Ovary (tissue), 9 donors: ENCODE data around the gene CCSER2. TPM values are rescaled to one million over a fixed set of nuclear protein-coding genes. Genes with fewer than 3 reads are reported as not detected.
A peak's percentile ranks its signal among the peaks of the same experiment; 100 is the strongest.

Experiments
- DNase-seq, 5 donors: peaks; one replicate each; pipeline ENCODE4 v3.0.0-alpha.2; 2019 to 2020
- H3K27ac ChIP-seq, 2 donors: fragments of 200-600 bp; one replicate each; pipeline versions ENCODE4 v1.5.1 to v1.8.0; 2019 to 2022
- H3K27me3 ChIP-seq: fragments of 200-600 bp; one replicate; pipeline ENCODE4 v1.8.0; 2022
- H3K36me3 ChIP-seq: fragments of 200-600 bp; sonication (generic); one replicate; pipeline ENCODE4 v1.5.1; 2019
- H3K4me1 ChIP-seq: one replicate; pipeline ENCODE4 v1.8.1; 2013; ENCODE audit warnings: mild to moderate bottlenecking, moderate library complexity; ENCODE audit not compliant: insufficient read depth
- H3K4me3 ChIP-seq: fragments of 200-600 bp; sonication (generic); one replicate; pipeline ENCODE4 v1.5.1; 2017
- H3K9me3 ChIP-seq, 2 donors: fragments of 200-600 bp in 1 of 2; sonication (generic) in 1 of 2; one replicate each; pipeline versions ENCODE4 v1.5.1 to v1.8.1; 2013 to 2019; ENCODE audit warnings: mild to moderate bottlenecking in 1 of 2, moderate library complexity in 1 of 2
- EP300 ChIP-seq: sonication (generic); formaldehyde crosslinking; IDR thresholded peaks from one replicate; pipeline ENCODE4 v1.6.1; 2017; ENCODE audit warnings: antibody characterized with exemption
- POLR2A ChIP-seq: fragments of 450-650 bp; IDR thresholded peaks from one replicate; pipeline ENCODE4 v1.6.1; 2017; ENCODE audit warnings: antibody characterized with exemption, mild to moderate bottlenecking, moderate library complexity
- WGBS, 3 donors: extraction: QIAGEN DNeasy Blood & Tissue Kit in 1 of 3; methylation state at CpG; one replicate each; pipeline versions ENCODE4 v1.1.5 to v1.1.7; 2013 to 2017; 5-methylcytosine and 5-hydroxymethylcytosine counted together
- intact Hi-C, 4 donors: fragments of 100-400 bp; cut with DNase I; formaldehyde crosslinking; loops; one replicate each; pipeline versions ENCODE4 v1.11.0 to v1.15.1; 2022 to 2023
- polyA plus RNA-seq, 2 donors: library from polyadenylated mRNA; stranded (reverse); fragments of 200-250 nt in 1 of 2; fragments of 350-450 nt in 1 of 2; fragmentation: Illumina TruSeq in 1 of 2; extraction: RNeasy Lipid Tissue Mini Kit (QIAGEN cat#74804) in 1 of 2; gene quantifications; one replicate each; pipeline ENCODE4 v1.2.3, GENCODE V29; 2013 to 2014
- total RNA-seq, 7 donors: library from RNA; depleted of rRNA in 2 of 7; stranded (reverse); fragments of >200 nt in 2 of 7; fragmentation: NEBNext Ultra II Directional in 3 of 7; extraction: Animal tissue kit (Norgen Biotek cat#: 25700) in 3 of 7; gene quantifications; one replicate each; pipeline versions ENCODE4 v1.1.0 to v1.2.4, GENCODE V29; 2016 to 2023
- TF ChIP-seq, protein P1 (sequence below), 3 donors: fragments of 450-650 bp in 2 of 3; fragments of 200-600 bp in 1 of 3; IDR thresholded peaks; one replicate each; pipeline versions ENCODE4 v1.5.1 to v1.8.0; 2016 to 2022; ENCODE audit warnings: antibody characterized with exemption in 3 of 3, mild to moderate bottlenecking in 1 of 3
- donor health status: DM: no; HTN: no; CAD: no; lungs with moderate emphysema.
- donor health status: DM: no; HTN: no; CAD: no.
- donor health status: Bipolar disorder and iron deficiency.
- donor health status: DM: yes; HTN: yes; CAD: no.
- donor health status: DM: no; HTN: no; CAD: no.
- donor health status: DM: yes; HTN: yes; CAD: no.

CCSER2 gene
- total and polyA plus RNA-seq, 9 donors: 12.2 to 86.3 (median 50.7) TPM

DNA sequence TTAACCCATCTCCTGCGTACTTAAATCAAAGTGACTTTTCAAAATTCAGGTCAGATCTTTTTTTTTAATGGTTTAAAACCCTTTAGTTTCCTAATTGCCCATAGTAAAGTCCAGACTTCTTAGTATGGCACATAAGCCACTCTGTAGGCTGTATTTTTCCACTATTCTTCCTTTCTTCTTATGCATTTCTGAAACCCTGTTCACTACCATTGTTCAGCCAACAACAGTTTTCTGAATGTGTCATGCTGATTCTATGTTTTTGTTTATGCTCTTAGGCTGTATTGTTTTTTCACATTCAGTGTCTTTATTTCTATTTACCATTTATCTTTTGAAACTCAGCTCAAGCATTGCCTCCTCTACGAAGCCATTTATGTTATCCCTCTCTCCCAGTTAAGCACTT, 26.7 kb downstream of the CCSER2 start:
- DNase-seq: no peak
- H3K27ac ChIP-seq: no peak overlapping the region
- H3K27me3 ChIP-seq: no peaks in the 10 kb centered on the region
- H3K36me3 ChIP-seq: no peaks in the 10 kb centered on the region
- intact Hi-C loops: no loop called here
- TF ChIP-seq POLR2A (no peak), EP300 (no peak)
- TF ChIP-seq, protein P1, sequence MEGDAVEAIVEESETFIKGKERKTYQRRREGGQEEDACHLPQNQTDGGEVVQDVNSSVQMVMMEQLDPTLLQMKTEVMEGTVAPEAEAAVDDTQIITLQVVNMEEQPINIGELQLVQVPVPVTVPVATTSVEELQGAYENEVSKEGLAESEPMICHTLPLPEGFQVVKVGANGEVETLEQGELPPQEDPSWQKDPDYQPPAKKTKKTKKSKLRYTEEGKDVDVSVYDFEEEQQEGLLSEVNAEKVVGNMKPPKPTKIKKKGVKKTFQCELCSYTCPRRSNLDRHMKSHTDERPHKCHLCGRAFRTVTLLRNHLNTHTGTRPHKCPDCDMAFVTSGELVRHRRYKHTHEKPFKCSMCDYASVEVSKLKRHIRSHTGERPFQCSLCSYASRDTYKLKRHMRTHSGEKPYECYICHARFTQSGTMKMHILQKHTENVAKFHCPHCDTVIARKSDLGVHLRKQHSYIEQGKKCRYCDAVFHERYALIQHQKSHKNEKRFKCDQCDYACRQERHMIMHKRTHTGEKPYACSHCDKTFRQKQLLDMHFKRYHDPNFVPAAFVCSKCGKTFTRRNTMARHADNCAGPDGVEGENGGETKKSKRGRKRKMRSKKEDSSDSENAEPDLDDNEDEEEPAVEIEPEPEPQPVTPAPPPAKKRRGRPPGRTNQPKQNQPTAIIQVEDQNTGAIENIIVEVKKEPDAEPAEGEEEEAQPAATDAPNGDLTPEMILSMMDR (IDR thresholded peaks at IDR 0.05): no peak
- H3K4me3 ChIP-seq: no peak overlapping the region
- no peaks in the 10 kb centered on the region for H3K9me3 ChIP-seq
- whole genome bisulfite sequencing, 3 donors: 84 to 96% (median 89%) methylated on average over 2 of the region's 2 CpGs
- H3K4me1 ChIP-seq: peaks cover 2% of the 10 kb centered on the region

DNA sequence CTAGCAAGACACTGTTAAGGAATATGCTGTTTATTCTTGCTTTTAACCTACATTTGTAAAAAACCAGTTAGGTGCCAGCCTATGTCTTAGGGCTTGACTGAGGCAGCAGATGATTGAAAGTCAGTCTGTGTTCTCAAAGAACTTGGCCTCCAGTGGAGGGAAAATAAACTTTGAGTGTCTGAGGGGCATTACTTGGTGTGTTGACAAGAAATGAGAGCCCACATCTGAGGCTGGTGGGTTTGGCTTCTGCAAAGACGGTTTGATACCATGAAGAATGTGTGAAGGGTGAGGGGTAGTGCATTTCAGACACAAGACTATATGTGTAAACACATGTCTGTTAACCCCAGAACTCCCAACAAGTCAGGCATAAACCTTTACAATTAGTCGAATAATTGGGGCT, 28.5 kb downstream of the CCSER2 start:
- Histone ChIP-seq H3K4me1 (peaks cover 4% of the 10 kb centered on the region), H3K36me3 (no peaks in the 10 kb centered on the region), H3K27ac (no peak overlapping the region), H3K27me3 (no peaks in the 10 kb centered on the region), H3K9me3 (no peaks in the 10 kb centered on the region), H3K4me3 (no peak overlapping the region)
- TF ChIP-seq, protein P1 (IDR thresholded peaks at IDR 0.05): no peak
- TF ChIP-seq POLR2A: no peak
- WGBS, 3 donors: 84 to 88% (median 88%) methylated on average over 2 of the region's 2 CpGs
- intact Hi-C loops: no loop called here
- no peak for DNase-seq

DNA sequence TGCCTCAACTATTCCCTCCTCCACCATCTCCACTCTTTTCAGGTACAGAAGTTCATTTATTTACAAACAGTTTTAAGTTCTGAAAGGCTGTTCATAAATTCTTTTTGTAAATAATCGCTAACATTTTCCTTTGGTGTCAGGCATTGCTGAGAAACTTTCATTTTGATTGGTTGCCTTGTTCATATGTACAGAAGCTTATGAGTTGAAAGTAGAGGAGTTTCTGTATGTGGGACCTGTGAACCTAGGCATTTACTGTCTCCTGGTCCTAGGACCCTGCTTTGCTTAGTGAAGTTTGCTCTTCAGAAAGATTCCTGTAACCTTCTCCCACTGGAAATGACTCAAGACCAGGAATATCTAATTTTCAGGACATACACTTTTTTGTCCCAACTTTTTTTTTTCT, 30.4 kb downstream of the CCSER2 start:
- Histone ChIP-seq H3K4me1 (peaks cover 4% of the 10 kb centered on the region), H3K9me3 (no peaks in the 10 kb centered on the region), H3K36me3 (no peaks in the 10 kb centered on the region), H3K4me3 (no peak overlapping the region), H3K27ac (no peak overlapping the region), H3K27me3 (no peaks in the 10 kb centered on the region)
- DNase-seq: no peak
- intact Hi-C loops: no loop called here
- WGBS, 3 donors: 82 to 86% (median 84%) methylated on average over 1 of the region's 1 CpG
- TF ChIP-seq, protein P1 (IDR thresholded peaks at IDR 0.05): no peak
- no peak for TF ChIP-seq EP300
- TF ChIP-seq POLR2A: no peak

DNA sequence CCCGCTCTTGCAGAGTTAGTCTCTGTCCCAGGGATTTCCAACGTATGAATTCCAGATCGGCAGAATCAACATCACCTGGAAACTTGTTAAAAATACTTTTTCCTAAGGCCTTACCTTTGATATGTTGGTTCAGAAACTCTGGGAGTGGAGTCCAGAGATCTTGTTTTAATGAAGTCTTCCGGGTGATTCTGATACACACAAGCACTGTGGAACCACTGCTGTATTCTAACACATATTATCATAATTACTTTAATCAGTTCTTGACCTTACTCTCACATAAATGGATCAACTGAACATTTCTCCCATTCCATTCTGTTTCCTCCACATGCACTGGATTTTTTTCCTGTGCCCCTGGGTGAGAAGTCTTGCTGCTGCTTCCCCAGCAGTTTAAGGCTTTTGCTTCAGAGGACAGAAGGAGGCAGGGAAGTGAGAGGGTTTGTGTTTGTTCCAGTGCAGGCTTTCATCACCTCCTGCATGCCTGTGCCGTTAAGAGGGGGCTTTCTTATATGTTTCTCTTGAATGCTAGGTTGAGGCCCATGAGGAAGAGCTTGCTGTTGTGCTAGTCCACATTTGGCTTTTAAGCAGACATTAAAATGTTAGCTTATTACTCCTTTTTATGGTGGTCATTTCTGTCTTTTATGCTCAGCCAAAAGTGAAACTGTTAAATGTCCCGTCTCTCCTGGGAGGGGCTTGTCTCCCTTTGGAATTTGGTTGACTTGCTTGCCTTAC, 32.4 kb downstream of the CCSER2 start:
- Histone ChIP-seq H3K4me1 (peaks cover 2% of the 10 kb centered on the region), H3K4me3 (peak overlapping the region; percentile 19), H3K27ac (no peak overlapping the region), H3K27me3 (no peaks in the 10 kb centered on the region), H3K9me3 (no peaks in the 10 kb centered on the region), H3K36me3 (no peaks in the 10 kb centered on the region)
- DNase-seq: no peak
- TF ChIP-seq POLR2A (no peak), EP300 (no peak)
- TF ChIP-seq, protein P1 (IDR thresholded peaks at IDR 0.05): no peak
- intact Hi-C loops: no loop called here
- 32 to 38% (median 33%) methylated on average over 6 of the region's 6 CpGs for WGBS, 3 donors
